OCI-LY1 (cell line): ENCODE results near the gene PIGX.

ENCODE experiments used
- CTCF ChIP-seq: fragments of 200-600 bp; sonication (generic), shearing (Covaris generic); IDR thresholded peaks from 2 replicates; pipeline ENCODE4 v1.5.1; 2017; ENCODE audit warnings: mild to moderate bottlenecking, antibody characterized with exemption, low read length, moderate library complexity, mixed read lengths
- EZH2 ChIP-seq: fragments of 200-600 bp; sonication (generic), shearing (Covaris generic); IDR thresholded peaks from 2 replicates; pipeline ENCODE4 v1.8.0; 2017; ENCODE audit warnings: borderline replicate concordance, mixed run types, mild to moderate bottlenecking, antibody characterized with exemption, low read length, moderate library complexity, mixed read lengths

- no peak for TF ChIP-seq CTCF
- TF ChIP-seq EZH2 = no peak
These were observed 38.5 kb upstream of the PIGX start for GRCh38 chr3:196673632-196674031.
